MM.1S (cell line): Measurements from ENCODE around the gene DNAI2.

Experiments
- DNase-seq: peaks from one replicate; pipeline ENCODE4 v3.0.0-alpha.2; 2015
- H2AFZ ChIP-seq: fragments of 300-600 bp; sonication (generic); 2 replicates; pipeline ENCODE4 v1.6.0; 2016; ENCODE audit warnings: antibody characterized with exemption, low read length
- H3F3A ChIP-seq: fragments of 300-600 bp; sonication (generic); 2 replicates; pipeline ENCODE4 v1.6.1; 2016; ENCODE audit warnings: mild to moderate bottlenecking, antibody characterized with exemption, low read length, moderate library complexity, mixed read lengths; ENCODE audit not compliant: insufficient read depth
- H3K27ac ChIP-seq: fragments of 300-600 bp; sonication (generic); 2 replicates; pipeline ENCODE4 v1.5.1; 2016; ENCODE audit warnings: mild to moderate bottlenecking, low read length
- H3K27me3 ChIP-seq: fragments of 300-600 bp; sonication (generic); replicated peaks from 2 replicates; pipeline ENCODE4 v1.6.0; 2016; ENCODE audit warnings: low read length; ENCODE audit not compliant: insufficient read depth
- H3K36me3 ChIP-seq: fragments of 300-600 bp; sonication (generic); replicated peaks from 2 replicates; pipeline ENCODE4 v1.6.1; 2016; ENCODE audit warnings: mild to moderate bottlenecking, low read length, mixed read lengths; ENCODE audit not compliant: insufficient read depth
- H3K4me1 ChIP-seq: fragments of 300-600 bp; sonication (generic); 2 replicates; pipeline ENCODE4 v1.6.1; 2016; ENCODE audit warnings: low read length, mixed read lengths
- H3K4me2 ChIP-seq: fragments of 300-600 bp; sonication (generic); 2 replicates; pipeline ENCODE4 v1.6.0; 2016; ENCODE audit warnings: low read depth, low read length
- H3K4me3 ChIP-seq: fragments of 300-600 bp; sonication (generic); 2 replicates; pipeline ENCODE4 v1.5.1; 2016; ENCODE audit warnings: low read length, mixed read lengths
- H3K79me2 ChIP-seq: fragments of 300-600 bp; sonication (generic); 2 replicates; pipeline ENCODE4 v1.6.1; 2016; ENCODE audit warnings: mixed run types, low read length, mixed read lengths
- H3K9ac ChIP-seq: fragments of 300-600 bp; sonication (generic); 2 replicates; pipeline ENCODE4 v1.6.1; 2016; ENCODE audit warnings: low read length, mixed read lengths
- H3K9me2 ChIP-seq: fragments of 300-600 bp; sonication (generic); replicated peaks from 2 replicates; pipeline ENCODE4 v1.6.1; 2016; ENCODE audit warnings: mild to moderate bottlenecking, low read length, mixed read lengths; ENCODE audit not compliant: insufficient read depth
- H3K9me3 ChIP-seq: fragments of 300-600 bp; sonication (generic); replicated peaks from 2 replicates; pipeline ENCODE4 v1.6.1; 2016; ENCODE audit warnings: mild to moderate bottlenecking, low read length, mixed read lengths; ENCODE audit not compliant: insufficient read depth
- H4K20me1 ChIP-seq: fragments of 300-600 bp; sonication (generic); 2 replicates; pipeline ENCODE4 v1.6.1; 2016; ENCODE audit warnings: mild to moderate bottlenecking, low read length, moderate library complexity, mixed read lengths; ENCODE audit not compliant: insufficient read depth
- EZH2 ChIP-seq: fragments of 300-600 bp; sonication (generic); optimal IDR thresholded peaks from 2 replicates; pipeline ENCODE3; 2017; ENCODE audit warnings: low read depth, mild to moderate bottlenecking, antibody characterized with exemption, low read length, mixed read lengths
- EZH2phosphoT487 ChIP-seq: fragments of 300-600 bp; sonication (generic); IDR thresholded peaks from 2 replicates; pipeline ENCODE4 v1.6.1; 2018; ENCODE audit warnings: antibody characterized with exemption, low read length
- TF ChIP-seq, protein P1 (sequence below): fragments of 300-600 bp; sonication (generic); IDR thresholded peaks from 2 replicates; pipeline ENCODE4 v1.5.1; 2016; ENCODE audit warnings: antibody characterized with exemption, low read length, mixed read lengths

The DNAI2 gene

DNA sequence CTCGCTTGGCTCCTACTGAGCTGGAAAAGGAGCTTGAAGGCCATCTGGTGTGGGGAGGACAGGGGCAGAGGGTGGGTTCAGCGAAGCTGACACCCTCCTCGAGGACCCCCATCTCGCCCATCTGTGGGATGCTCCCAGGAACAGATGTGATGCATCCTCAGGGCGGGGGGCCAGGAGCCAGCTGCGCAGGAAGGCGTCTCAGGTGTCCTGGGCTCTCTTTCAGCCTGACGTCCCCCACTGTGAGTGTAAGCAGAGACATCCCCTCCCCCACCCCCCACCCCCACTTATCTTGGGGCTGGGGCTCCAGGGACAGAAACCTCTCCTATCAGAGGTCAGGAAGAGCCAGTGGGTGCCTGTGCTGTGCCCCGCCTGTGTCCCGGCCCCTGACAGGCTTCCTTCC is 68.2 kb downstream of the DNAI2 start:
- Histone ChIP-seq H3K9me3 (no peaks in the 10 kb centered on the region), H3K4me2 (no peak overlapping the region), H3K27ac (no peak overlapping the region), H3K27me3 (peaks cover 89% of the 10 kb centered on the region), H3K36me3 (no peaks in the 10 kb centered on the region), H3K4me1 (no peaks in the 10 kb centered on the region), H3K9ac (no peak overlapping the region), H4K20me1 (no peaks in the 10 kb centered on the region), H3K79me2 (no peaks in the 10 kb centered on the region), H2AFZ (no peak overlapping the region), H3F3A (no peaks in the 10 kb centered on the region), H3K4me3 (no peak overlapping the region), H3K9me2 (no peaks in the 10 kb centered on the region)
- no peak for DNase-seq
- no peak for TF ChIP-seq EZH2
- no peak for TF ChIP-seq EZH2phosphoT487
- TF ChIP-seq, protein P1, sequence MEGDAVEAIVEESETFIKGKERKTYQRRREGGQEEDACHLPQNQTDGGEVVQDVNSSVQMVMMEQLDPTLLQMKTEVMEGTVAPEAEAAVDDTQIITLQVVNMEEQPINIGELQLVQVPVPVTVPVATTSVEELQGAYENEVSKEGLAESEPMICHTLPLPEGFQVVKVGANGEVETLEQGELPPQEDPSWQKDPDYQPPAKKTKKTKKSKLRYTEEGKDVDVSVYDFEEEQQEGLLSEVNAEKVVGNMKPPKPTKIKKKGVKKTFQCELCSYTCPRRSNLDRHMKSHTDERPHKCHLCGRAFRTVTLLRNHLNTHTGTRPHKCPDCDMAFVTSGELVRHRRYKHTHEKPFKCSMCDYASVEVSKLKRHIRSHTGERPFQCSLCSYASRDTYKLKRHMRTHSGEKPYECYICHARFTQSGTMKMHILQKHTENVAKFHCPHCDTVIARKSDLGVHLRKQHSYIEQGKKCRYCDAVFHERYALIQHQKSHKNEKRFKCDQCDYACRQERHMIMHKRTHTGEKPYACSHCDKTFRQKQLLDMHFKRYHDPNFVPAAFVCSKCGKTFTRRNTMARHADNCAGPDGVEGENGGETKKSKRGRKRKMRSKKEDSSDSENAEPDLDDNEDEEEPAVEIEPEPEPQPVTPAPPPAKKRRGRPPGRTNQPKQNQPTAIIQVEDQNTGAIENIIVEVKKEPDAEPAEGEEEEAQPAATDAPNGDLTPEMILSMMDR: no peak

DNA sequence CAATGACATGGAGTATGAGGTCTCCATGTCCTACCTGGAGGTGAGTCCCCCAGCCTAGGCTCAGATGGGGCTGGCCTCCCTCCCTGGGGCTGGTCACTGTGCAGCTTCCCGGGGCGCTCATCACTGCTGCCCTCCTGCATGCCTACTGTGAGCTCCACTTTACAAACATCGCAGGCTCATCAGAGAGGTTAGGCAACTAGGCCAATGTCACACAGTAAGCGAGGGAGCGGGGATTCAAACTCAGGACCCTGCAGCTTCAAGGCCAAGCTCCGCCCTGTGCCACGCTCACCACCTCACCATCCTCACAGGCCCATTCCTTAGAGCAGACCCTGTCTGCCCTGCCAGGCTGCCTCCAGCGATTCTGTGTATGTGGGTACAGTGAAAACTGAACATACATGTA is 69.1 kb downstream of the DNAI2 start:
- TF ChIP-seq EZH2phosphoT487: no peak
- TF ChIP-seq EZH2: no peak
- TF ChIP-seq, protein P1: no peak
- no peaks in the 10 kb centered on the region for H3K9me2 ChIP-seq
- no peaks in the 10 kb centered on the region for H3K9me3 ChIP-seq
- peaks cover 89% of the 10 kb centered on the region for H3K27me3 ChIP-seq
- H3K27ac ChIP-seq: no peak overlapping the region
- H2AFZ ChIP-seq: no peak overlapping the region
- no peaks in the 10 kb centered on the region for H3K79me2 ChIP-seq
- no peaks in the 10 kb centered on the region for H3F3A ChIP-seq
- no peak overlapping the region for H3K9ac ChIP-seq
- H3K4me1 ChIP-seq: no peaks in the 10 kb centered on the region
- no peaks in the 10 kb centered on the region for H3K36me3 ChIP-seq
- no peak overlapping the region for H3K4me2 ChIP-seq
- H3K4me3 ChIP-seq: no peak overlapping the region
- H4K20me1 ChIP-seq: no peaks in the 10 kb centered on the region
- DNase-seq: no peak

DNA sequence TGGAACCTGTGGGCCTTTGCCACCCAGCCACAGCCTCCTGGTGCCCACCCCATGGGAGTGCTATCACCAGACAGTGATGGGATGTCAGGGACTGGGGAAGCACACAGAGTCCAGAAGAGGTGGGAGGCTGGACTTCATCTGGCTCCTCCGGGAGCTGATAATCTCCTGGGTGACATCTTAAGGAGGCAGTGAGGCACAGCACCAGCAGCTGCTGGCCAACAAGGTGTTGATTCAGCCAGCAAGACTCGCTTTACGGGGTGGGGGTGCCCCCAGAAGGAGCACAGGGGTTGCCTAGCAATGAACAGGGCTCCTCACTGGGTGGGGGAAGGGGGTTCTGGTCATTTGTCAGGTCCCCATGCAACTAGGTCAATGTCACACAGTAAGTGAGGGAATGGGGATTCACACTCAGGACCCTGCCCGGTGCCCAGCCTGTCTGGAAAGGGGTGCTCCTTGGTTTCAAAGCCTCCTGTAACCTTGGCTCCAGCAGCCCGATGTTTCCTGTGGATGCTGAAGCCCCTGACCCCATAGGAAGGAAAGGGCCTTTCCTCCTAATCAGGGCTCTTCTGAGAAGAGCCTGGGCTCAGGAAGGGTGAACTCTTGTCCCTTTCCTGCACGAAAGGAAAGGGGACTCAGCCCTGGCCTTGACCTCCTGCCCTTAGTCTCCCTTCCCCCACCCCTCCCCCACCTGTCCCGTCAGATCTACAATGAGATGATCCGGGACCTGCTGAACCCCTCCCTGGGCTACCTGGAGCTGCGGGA is 69.7 kb downstream of the DNAI2 start:
- no peak for DNase-seq
- no peak overlapping the region for H3K4me3 ChIP-seq
- H4K20me1 ChIP-seq: no peaks in the 10 kb centered on the region
- H3F3A ChIP-seq: no peaks in the 10 kb centered on the region
- peaks cover 89% of the 10 kb centered on the region for H3K27me3 ChIP-seq
- no peak overlapping the region for H3K4me2 ChIP-seq
- TF ChIP-seq EZH2phosphoT487: no peak
- no peak for TF ChIP-seq EZH2
- TF ChIP-seq, protein P1: no peak
- no peak overlapping the region for H3K27ac ChIP-seq
- H2AFZ ChIP-seq: no peak overlapping the region
- H3K9me3 ChIP-seq: no peaks in the 10 kb centered on the region
- no peaks in the 10 kb centered on the region for H3K4me1 ChIP-seq
- no peak overlapping the region for H3K9ac ChIP-seq
- no peaks in the 10 kb centered on the region for H3K36me3 ChIP-seq
- H3K9me2 ChIP-seq: no peaks in the 10 kb centered on the region
- H3K79me2 ChIP-seq: no peaks in the 10 kb centered on the region
